ENCODE data around the gene PCBP2.

DNA sequence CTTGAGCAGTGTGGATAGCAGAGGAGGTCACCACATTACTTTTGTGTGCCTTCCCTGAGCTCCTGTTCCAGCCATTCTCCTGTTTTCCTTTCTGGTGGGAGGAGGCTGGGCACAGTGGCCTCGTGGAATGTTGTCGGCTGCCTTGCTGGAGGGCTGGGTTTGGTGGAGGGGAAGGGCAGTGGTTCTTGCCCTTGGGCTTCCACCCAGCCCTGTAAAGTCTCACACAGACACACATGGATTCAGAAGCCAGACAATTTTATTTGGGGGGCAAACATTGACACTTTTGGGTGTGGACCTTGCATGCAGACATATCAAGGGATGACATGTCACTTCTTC, 54.5 kb downstream of the PCBP2 start:
- TF ChIP-seq, protein P1, sequence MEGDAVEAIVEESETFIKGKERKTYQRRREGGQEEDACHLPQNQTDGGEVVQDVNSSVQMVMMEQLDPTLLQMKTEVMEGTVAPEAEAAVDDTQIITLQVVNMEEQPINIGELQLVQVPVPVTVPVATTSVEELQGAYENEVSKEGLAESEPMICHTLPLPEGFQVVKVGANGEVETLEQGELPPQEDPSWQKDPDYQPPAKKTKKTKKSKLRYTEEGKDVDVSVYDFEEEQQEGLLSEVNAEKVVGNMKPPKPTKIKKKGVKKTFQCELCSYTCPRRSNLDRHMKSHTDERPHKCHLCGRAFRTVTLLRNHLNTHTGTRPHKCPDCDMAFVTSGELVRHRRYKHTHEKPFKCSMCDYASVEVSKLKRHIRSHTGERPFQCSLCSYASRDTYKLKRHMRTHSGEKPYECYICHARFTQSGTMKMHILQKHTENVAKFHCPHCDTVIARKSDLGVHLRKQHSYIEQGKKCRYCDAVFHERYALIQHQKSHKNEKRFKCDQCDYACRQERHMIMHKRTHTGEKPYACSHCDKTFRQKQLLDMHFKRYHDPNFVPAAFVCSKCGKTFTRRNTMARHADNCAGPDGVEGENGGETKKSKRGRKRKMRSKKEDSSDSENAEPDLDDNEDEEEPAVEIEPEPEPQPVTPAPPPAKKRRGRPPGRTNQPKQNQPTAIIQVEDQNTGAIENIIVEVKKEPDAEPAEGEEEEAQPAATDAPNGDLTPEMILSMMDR (IDR thresholded peaks at IDR 0.05): no peak
- no peak for TF ChIP-seq POLR2A (IDR thresholded peaks at IDR 0.05)

Data from right lobe of liver (tissue), 4 donors.